Body of pancreas (tissue), 4 donors: ENCODE results near the gene PLPPR3.

Experiments
- CTCF ChIP-seq, 7 experiments: fragments of 450-650 bp in 4 of 7; fragments of 200-600 bp in 3 of 7; sonication (generic) in 3 of 7; IDR thresholded peaks; one replicate each; pipeline ENCODE4 v1.5.1; 2016 to 2019; ENCODE audit warnings: antibody characterized with exemption in 7 of 7
- POLR2A ChIP-seq, 3 donors: fragments of 450-650 bp; IDR thresholded peaks; one replicate each; pipeline ENCODE4 v1.6.1; 2016; ENCODE audit warnings: antibody characterized with exemption in 3 of 3, mild to moderate bottlenecking in 2 of 3

- TF ChIP-seq CTCF (IDR thresholded peaks at IDR 0.05) = no peak
- TF ChIP-seq POLR2A (IDR thresholded peaks at IDR 0.05) = no peak
These were observed 57.5 kb downstream of the PLPPR3 start for GRCh38 chr19:764301-764700.
